ENCODE results near the gene SHROOM3. TPM values are rescaled to one million over a fixed set of nuclear protein-coding genes. Genes with fewer than 3 reads are reported as not detected.

The SHROOM3 gene
- total and polyA plus RNA-seq, 2 donors (not counting 1 experiment from before 2014, with no cell fraction given) = 0.91 to 1.5 TPM

- TF ChIP-seq CTCF (IDR thresholded peaks at IDR 0.05) = no peak
- no peak for TF ChIP-seq EZH2 (IDR thresholded peaks at IDR 0.05; ENCODE audit: borderline replicate concordance, insufficient read depth, low read depth, low read length, poor library complexity, severe bottlenecking)
- Histone ChIP-seq H3K36me3 (replicated peaks in 1 of 2; ENCODE audit: control extremely low read depth in 1 of 2, control insufficient read depth in 1 of 2, extremely low read depth in 1 of 2, insufficient read depth in 2 of 2, low read length in 1 of 2) (no peaks in the 10 kb centered on the region), H3K9me3 (ENCODE audit: control extremely low read depth in 1 of 3, control insufficient read depth in 2 of 3, insufficient read depth in 1 of 3, low read length in 2 of 3) (no peaks in the 10 kb centered on the region), H3K27ac (ENCODE audit: low read length in 2 of 2) (no peak overlapping the region), H3K27me3 (replicated peaks in 1 of 4; ENCODE audit: control extremely low read depth in 1 of 4, control insufficient read depth in 3 of 4, insufficient read depth in 4 of 4, low read length in 3 of 4) (no peaks in the 10 kb centered on the region), H3K4me1 (ENCODE audit: control insufficient read depth in 2 of 2, insufficient read depth in 2 of 2, low read length in 2 of 2) (no peaks in the 10 kb centered on the region), H3K4me2 (replicated peaks; ENCODE audit: low read depth, low read length, poor library complexity, severe bottlenecking) (no peak overlapping the region), H3K4me3 (ENCODE audit: control extremely low read depth in 1 of 5, extremely low read depth in 1 of 5, insufficient read depth in 1 of 5, low read depth in 2 of 5, low read length in 4 of 5) (no peak overlapping the region), H3K79me2 (ENCODE audit: control insufficient read depth, insufficient read depth, low read length) (no peaks in the 10 kb centered on the region), H2AFZ (ENCODE audit: insufficient read depth, low read depth, low read length, poor library complexity, severe bottlenecking) (no peak overlapping the region), H4K20me1 (ENCODE audit: control insufficient read depth, insufficient read depth, low read length, poor library complexity, severe bottlenecking) (no peaks in the 10 kb centered on the region), H3K9ac (ENCODE audit: low read length) (no peak overlapping the region)
- POLR2A ChIA-PET = no interaction called here
- DNase-seq (no peak), ATAC-seq (ENCODE audit: low read depth) (no peak)
- Mint-ChIP-seq H3K9me3 (ENCODE audit: insufficient read depth) (no peaks in the 10 kb centered on the region), H3K4me1 (no peaks in the 10 kb centered on the region), H3K4me3 (no peak overlapping the region), H3K27me3 (peaks cover 3% of the 10 kb centered on the region), H3K27ac (no peak overlapping the region)
- WGBS (ENCODE audit: insufficient coverage) = no CpG with 5 or more reads among the region's 2 CpGs
- CTCF ChIA-PET = no interaction called here
- intact Hi-C loops (cut with micrococcal nuclease) = no loop called here
Measured at GRCh38 chr4:76651616-76652015, 216.6 kb downstream of the SHROOM3 start.

GRCh38 chr4:76652389-76652788 is 217.4 kb downstream of the SHROOM3 start:
- peaks cover 3% of the 10 kb centered on the region for H3K27me3 Mint-ChIP-seq

More at GRCh38 chr4:76652389-76652788, 217.4 kb downstream of the SHROOM3 start:
- Histone ChIP-seq H3K27me3 (replicated peaks in 1 of 4; ENCODE audit: control extremely low read depth in 1 of 4, control insufficient read depth in 3 of 4, insufficient read depth in 4 of 4, low read length in 3 of 4) (no peaks in the 10 kb centered on the region), H3K79me2 (ENCODE audit: control insufficient read depth, insufficient read depth, low read length) (no peaks in the 10 kb centered on the region), H3K4me1 (ENCODE audit: control insufficient read depth in 2 of 2, insufficient read depth in 2 of 2, low read length in 2 of 2) (no peaks in the 10 kb centered on the region), H2AFZ (ENCODE audit: insufficient read depth, low read depth, low read length, poor library complexity, severe bottlenecking) (no peak overlapping the region), H3K4me2 (replicated peaks; ENCODE audit: low read depth, low read length, poor library complexity, severe bottlenecking) (no peak overlapping the region), H3K36me3 (replicated peaks in 1 of 2; ENCODE audit: control extremely low read depth in 1 of 2, control insufficient read depth in 1 of 2, extremely low read depth in 1 of 2, insufficient read depth in 2 of 2, low read length in 1 of 2) (no peaks in the 10 kb centered on the region), H3K4me3 (ENCODE audit: control extremely low read depth in 1 of 5, extremely low read depth in 1 of 5, insufficient read depth in 1 of 5, low read depth in 2 of 5, low read length in 4 of 5) (no peak overlapping the region), H4K20me1 (ENCODE audit: control insufficient read depth, insufficient read depth, low read length, poor library complexity, severe bottlenecking) (no peaks in the 10 kb centered on the region), H3K9me3 (ENCODE audit: control extremely low read depth in 1 of 3, control insufficient read depth in 2 of 3, insufficient read depth in 1 of 3, low read length in 2 of 3) (no peaks in the 10 kb centered on the region), H3K27ac (ENCODE audit: low read length in 2 of 2) (no peak overlapping the region), H3K9ac (ENCODE audit: low read length) (no peak overlapping the region)
- Mint-ChIP-seq H3K4me3 (no peak overlapping the region), H3K9me3 (ENCODE audit: insufficient read depth) (no peaks in the 10 kb centered on the region), H3K4me1 (no peaks in the 10 kb centered on the region), H3K27ac (no peak overlapping the region)
- no peak for DNase-seq
- ChIA-PET CTCF (no interaction called here), POLR2A (no interaction called here)
- intact Hi-C loops (cut with micrococcal nuclease) = no loop called here
- TF ChIP-seq EZH2 (IDR thresholded peaks at IDR 0.05; ENCODE audit: borderline replicate concordance, insufficient read depth, low read depth, low read length, poor library complexity, severe bottlenecking) (no peak), CTCF (IDR thresholded peaks at IDR 0.05) (no peak)
- WGBS (ENCODE audit: insufficient coverage) = no CpG with 5 or more reads among the region's 1 CpG
- ATAC-seq (ENCODE audit: low read depth) = no peak
